Neural cell (in vitro differentiated cells): ENCODE results near the gene LIPC.

Source experiments
- CTCF ChIP-seq: fragments of 450-650 bp; IDR thresholded peaks from 2 replicates; pipeline ENCODE4 v1.5.1; 2014; ENCODE audit warnings: antibody characterized with exemption, mild to moderate bottlenecking, moderate library complexity; ENCODE audit not compliant: poor library complexity, severe bottlenecking
- EP300 ChIP-seq: fragments of 450-650 bp; conservative IDR thresholded peaks from 2 replicates; pipeline ENCODE4 v1.6.1; 2014; ENCODE audit warnings: antibody characterized with exemption, mild to moderate bottlenecking, moderate library complexity; ENCODE audit not compliant: poor library complexity, severe bottlenecking
- POLR2AphosphoS5 ChIP-seq: IDR thresholded peaks from 2 replicates; pipeline ENCODE4 v1.6.1; 2012
- RAD21 ChIP-seq: fragments of 450-650 bp; conservative IDR thresholded peaks from 2 replicates; pipeline ENCODE4 v1.6.1; 2014; ENCODE audit warnings: antibody characterized with exemption, mild to moderate bottlenecking, moderate library complexity

- TF ChIP-seq POLR2AphosphoS5, result no peak
- TF ChIP-seq RAD21, result no peak
- no peak for TF ChIP-seq CTCF
- no peak for TF ChIP-seq EP300
Measured at GRCh38 chr15:58440158-58440910, 8.5 kb downstream of the LIPC start.
